GM21390 (cell line): ENCODE measurements around the gene SRSF7.
"Not testable (repeated sequence)": the region's sequence is repeated elsewhere in the genome, so short reads cannot be mapped to it uniquely, and the experiment has no call there.

Experiments
- ATAC-seq: cut with Tn5 transposase; IDR thresholded peaks from one replicate; pipeline ENCODE4 v1.9.1; 2021; ENCODE audit not compliant: unreplicated experiment

SRSF7 gene

DNA sequence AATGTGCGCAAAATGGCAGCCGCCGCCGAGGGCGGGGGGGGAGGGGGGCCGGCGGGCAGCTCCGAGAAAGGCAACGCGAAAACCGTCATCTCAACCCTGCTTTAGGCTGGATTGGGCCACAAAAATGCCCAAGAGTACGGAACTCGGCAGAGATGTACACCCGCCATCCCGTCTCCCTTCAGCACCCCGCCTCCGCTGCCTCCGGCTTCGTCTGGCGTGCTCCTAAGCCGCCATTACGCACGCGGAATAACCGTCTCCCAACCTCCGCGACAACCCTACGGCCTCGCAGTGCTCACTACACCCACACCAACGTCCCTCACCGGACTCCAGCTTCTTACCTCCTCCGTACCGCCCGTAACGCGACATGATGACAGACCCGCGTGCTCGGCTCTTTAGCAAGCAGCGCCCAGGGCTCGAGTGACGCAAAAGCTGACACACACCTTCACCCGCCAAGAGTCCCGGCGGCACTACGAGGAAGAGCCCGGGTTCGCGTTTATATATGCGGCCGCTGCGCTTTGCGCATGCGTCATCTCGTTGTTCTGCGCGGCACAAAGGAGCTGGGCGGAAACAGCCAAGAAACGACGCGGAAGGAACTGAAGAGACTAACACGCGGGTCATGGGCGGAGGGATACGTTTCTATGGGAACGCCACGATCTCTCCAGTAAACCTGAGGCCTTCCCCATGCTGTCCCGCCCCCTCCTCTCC, at the start of gene SRSF7:
SRSF7 (minus strand) TSS at position 471 of the 705 bp plus-strand sequence; CDS start at position 366, 105 bp downstream.
- ATAC-seq = peak; percentile 77

- no peak for ATAC-seq
Measured at GRCh38 chr2:38797953-38798352, 46.8 kb upstream of the SRSF7 start.

DNA sequence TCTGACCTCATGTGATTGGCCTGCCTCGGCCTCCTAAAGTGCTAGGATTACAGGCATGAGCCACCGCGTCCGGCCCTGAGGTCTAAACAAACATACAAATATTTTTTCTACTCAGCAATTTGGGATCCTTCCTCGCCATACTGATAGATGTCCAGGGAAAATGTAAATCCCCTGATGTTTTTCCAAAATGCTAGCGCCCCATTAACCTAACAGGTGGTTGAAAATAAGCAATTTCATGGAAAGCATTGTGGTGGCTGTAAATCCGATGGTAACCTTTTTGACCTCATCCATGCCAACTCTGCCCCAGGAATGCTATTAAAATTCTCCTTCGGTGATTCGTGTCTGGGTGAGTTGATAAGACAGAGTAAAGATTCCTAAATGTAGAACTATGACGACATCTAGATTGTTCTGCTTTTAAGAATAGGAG, 46.1 kb upstream of the SRSF7 start:
- ATAC-seq = no peak

DNA sequence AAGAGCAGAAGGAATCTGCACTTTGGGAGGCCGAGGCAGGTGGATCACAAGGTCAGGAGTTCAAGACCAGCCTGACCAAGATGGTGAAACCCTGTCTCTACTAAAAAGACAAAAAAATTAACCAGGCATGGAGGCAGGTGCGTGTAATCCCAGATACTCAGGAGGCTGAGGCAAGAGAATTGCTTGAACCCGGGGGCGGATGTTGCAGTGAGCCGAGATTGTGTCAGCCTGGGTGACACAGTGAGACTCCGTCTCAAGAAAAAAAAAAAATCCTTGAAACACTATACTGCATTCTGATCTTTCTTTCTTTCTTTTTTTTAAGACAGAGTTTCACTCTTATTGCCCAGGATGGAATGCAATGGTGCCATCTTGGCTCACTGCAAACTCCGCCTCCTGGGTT, 43.9 kb upstream of the SRSF7 start:
- ATAC-seq = not testable (repeated sequence)

DNA sequence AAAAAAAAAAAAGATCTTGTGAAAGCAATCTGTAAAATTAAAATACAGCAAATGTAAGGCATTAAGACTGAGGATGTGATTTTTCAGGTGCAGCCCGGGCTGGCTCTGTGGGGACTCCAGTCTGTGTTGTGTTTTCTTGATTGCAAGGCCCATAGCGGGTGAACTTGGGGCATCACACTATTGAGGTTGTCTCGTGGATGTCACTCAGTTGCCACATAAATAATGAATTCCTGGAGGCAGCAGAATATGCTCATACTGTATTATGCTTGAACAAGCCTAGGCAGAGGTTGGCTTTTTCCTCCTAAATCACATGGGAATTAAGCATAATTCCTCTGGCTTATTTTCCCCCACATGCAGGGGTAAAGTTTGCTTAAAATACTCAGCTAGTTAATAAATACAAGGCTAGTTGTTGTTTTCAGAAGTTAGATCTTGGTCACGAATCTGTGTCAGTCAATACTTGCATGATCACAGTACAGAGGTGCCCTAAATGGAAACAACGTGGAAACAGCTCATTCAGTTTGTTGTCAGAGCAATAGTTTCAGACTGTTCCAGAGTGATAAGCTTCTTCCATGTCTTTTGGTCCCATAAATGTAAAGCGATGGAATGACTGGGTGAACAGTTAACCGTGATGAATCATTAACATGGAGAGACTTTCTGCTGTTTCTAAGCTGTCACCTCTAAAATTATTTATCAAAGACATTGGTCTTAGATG, 43.2 kb upstream of the SRSF7 start:
- no peak for ATAC-seq

GRCh38 chr2:38793511-38793910, 42.4 kb upstream of the SRSF7 start:
- ATAC-seq = no peak

DNA sequence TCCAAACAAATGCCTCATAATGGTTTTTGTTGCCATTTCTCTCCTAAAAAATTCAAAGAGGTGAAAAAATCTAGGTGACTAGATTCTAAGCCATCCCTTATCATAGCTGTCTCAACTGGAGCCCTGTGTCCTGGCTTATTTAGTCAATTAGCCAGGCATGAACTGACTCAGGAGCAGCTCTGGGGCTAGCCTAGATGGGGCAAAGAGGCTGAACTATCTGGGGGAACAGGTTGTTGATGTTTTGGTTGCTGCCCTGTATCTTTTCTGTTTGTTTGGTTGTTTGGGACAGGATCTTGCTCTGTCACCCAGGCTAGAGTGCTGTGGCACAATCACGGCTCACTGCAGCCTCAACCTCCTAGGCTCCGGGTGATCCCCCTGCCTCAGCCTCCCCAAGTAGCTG, 41.6 kb upstream of the SRSF7 start:
- no peak for ATAC-seq

GRCh38 chr2:38792321-38792720, 41.2 kb upstream of the SRSF7 start:
- ATAC-seq = not testable (repeated sequence)

GRCh38 chr2:38791744-38792143, 40.6 kb upstream of the SRSF7 start:
- no peak for ATAC-seq

GRCh38 chr2:38789691-38790090, 38.5 kb upstream of the SRSF7 start:
- no peak for ATAC-seq

- no peak for ATAC-seq
Measured at GRCh38 chr2:38788306-38788705, 37.1 kb upstream of the SRSF7 start.

GRCh38 chr2:38783586-38783985, 32.4 kb upstream of the SRSF7 start:
- no peak for ATAC-seq

DNA sequence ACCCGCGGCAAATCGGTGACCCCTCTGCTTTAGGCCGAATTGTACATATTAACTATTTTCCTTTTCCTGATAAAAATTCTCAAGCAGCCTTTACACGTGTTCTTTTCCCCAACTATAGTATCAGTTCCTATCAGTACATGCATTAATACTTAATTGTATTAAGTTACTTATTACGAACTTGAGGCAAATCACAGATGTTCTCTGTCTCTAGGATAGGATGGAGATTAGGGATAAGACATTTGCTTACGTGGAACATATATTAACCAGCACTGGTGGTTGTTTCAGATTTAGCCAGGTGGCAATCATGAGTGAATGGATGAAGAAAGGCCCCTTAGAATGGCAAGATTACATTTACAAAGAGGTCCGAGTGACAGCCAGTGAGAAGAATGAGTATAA, 27.5 kb upstream of the SRSF7 start:
- ATAC-seq = no peak

DNA sequence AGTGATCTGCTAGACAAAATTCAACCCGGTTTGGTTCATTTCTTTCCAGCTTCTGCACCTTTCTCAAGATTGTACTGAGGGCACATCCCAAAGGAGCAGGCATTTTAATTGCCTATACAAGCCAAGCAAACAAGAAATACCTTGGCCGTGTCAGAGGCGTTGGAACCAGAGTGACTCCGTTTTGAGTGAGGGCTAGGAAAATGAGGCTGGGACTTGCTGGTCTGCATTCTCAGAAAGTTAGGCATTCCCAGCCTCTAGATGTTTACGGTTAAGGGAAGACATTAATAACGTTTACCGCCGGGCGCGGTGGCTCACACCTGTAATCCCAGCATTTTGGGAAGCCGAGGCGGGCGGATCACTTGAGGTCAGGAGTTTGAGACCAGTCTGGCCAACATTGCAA, 25.4 kb upstream of the SRSF7 start:
- no peak for ATAC-seq

GRCh38 chr2:38775921-38776225, 24.7 kb upstream of the SRSF7 start:
- ATAC-seq = no peak

- ATAC-seq = no peak
Measured at GRCh38 chr2:38775097-38775920, 24.1 kb upstream of the SRSF7 start.

GRCh38 chr2:38771632-38772031, 20.5 kb upstream of the SRSF7 start:
- ATAC-seq = no peak

DNA sequence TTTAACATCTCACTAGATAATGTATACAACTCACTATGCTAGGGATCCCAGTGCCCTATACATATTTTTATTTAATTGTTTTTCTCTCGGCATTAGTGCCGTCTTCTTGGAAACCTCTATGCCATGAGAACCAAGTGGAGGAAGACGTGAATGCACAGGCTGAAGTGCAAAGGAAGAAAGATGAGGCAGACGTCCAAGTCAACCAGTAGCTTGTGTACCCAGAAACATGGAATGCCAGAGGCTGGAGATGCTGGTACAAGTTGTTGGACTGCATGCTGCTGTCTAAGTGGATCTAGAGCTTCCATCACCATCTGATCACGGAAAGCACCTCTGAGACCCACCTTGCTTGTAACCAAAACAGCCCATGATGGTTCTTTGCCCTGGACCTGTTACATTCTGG, 14.4 kb upstream of the SRSF7 start:
- ATAC-seq = no peak

GRCh38 chr2:38765149-38765548, 14.0 kb upstream of the SRSF7 start:
- no peak for ATAC-seq

- no peak for ATAC-seq
Measured at GRCh38 chr2:38763728-38764127, 12.6 kb upstream of the SRSF7 start.

GRCh38 chr2:38763228-38763627, 12.1 kb upstream of the SRSF7 start:
- no peak for ATAC-seq

DNA sequence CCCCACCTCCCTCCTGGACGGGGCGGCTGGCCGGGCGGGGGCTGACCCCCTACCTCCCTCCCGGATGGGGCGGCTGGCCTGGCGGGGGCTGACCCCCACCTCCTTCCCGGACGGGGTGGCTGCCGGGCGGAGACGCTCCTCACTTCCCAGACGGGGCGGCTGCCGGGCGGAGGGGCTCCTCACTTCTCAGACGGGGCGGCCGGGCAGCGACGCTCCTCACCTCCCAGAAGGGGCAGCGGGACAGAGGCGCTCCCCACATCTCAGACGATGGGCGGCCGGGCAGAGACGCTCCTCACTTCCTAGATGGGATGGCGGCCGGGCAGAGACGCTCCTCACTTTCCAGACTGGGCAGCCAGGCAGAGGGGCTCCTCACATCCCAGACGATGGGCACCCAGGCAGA, 4.7 kb upstream of the SRSF7 start:
- ATAC-seq = not testable (repeated sequence)
